Measurements from ENCODE around the gene COPZ1. TPM values are rescaled to one million over a fixed set of nuclear protein-coding genes. Genes with fewer than 3 reads are reported as not detected.

COPZ1 gene
- total RNA-seq, 1 experiment from 2014 or later: 273 TPM

GRCh38 chr12:54397157-54397556 lies 72.2 kb downstream of the COPZ1 start:
- in situ Hi-C loops (cut with HindIII; ENCODE audit: low pct_unique_long_range_greater_than_20kb, low sequenced_read_pairs): no loop called here
- no peak for DNase-seq (ENCODE audit: low read depth, low spot score)

- in situ Hi-C loops (cut with HindIII; ENCODE audit: low pct_unique_long_range_greater_than_20kb, low sequenced_read_pairs): no loop called here
Observed at GRCh38 chr12:54398218-54398617, 73.3 kb downstream of the COPZ1 start.

GRCh38 chr12:54398995-54399793 lies 74.3 kb downstream of the COPZ1 start:
- in situ Hi-C loops (cut with HindIII; ENCODE audit: low pct_unique_long_range_greater_than_20kb, low sequenced_read_pairs): no loop called here

More at GRCh38 chr12:54398218-54398617, 73.3 kb downstream of the COPZ1 start:
- DNase-seq (ENCODE audit: low read depth, low spot score): no peak

GRCh38 chr12:54401119-54401518 lies 76.2 kb downstream of the COPZ1 start:
- DNase-seq (ENCODE audit: low read depth, low spot score): peak; percentile 24
- in situ Hi-C loops (cut with HindIII; ENCODE audit: low pct_unique_long_range_greater_than_20kb, low sequenced_read_pairs): no loop called here

More at GRCh38 chr12:54398995-54399793, 74.3 kb downstream of the COPZ1 start:
- DNase-seq (ENCODE audit: low read depth, low spot score): peak; percentile 90

Small RNAs within 50 kb of the gene (small RNA-seq; reads per million reads assigned to genes)
- gene MIR148B (1.3 to 151 reads per million in 2 experiments), gene RN7SL744P (0 reads per million in 2 experiments), gene RNU6-950P (0 reads per million in 2 experiments)

Other genes starting within 250 kb of the COPZ1 start
- 74.3 and 87.8 TPM in 2 replicates for gene SMUG1, start 136.1 kb upstream of the COPZ1 start, total RNA-seq (2014; rRNA removed; shearing (Covaris generic))
- 47.2 and 49.1 TPM in 2 replicates for gene CBX5, start 45.0 kb upstream of the COPZ1 start, total RNA-seq (2014; rRNA removed; shearing (Covaris generic))
- gene HNRNPA1, start 44.4 kb upstream of the COPZ1 start, total RNA-seq (2014; rRNA removed; shearing (Covaris generic)): 223 and 288 TPM in 2 replicates
- gene NFE2, start 24.1 kb upstream of the COPZ1 start, total RNA-seq (2014; rRNA removed; shearing (Covaris generic)): 0.32 TPM in 1 of 2 replicates, not detected in the other
- 0.11 TPM in 1 of 2 replicates, not detected in the other for gene GPR84, start 39.4 kb downstream of the COPZ1 start, total RNA-seq (2014; rRNA removed; shearing (Covaris generic))
- 1.1 and 3.1 TPM in 2 replicates for gene ZNF385A, start 59.6 kb downstream of the COPZ1 start, total RNA-seq (2014; rRNA removed; shearing (Covaris generic))
- 19.2 and 22.6 TPM in 2 replicates for gene ITGA5, start 94.1 kb downstream of the COPZ1 start, total RNA-seq (2014; rRNA removed; shearing (Covaris generic))
- gene GTSF1, start 148.5 kb downstream of the COPZ1 start, total RNA-seq (2014; rRNA removed; shearing (Covaris generic)): 0.83 TPM in 1 of 2 replicates, not detected in the other
- gene NCKAP1L, start 172.6 kb downstream of the COPZ1 start, total RNA-seq (2014; rRNA removed; shearing (Covaris generic)): not detected in 2 replicates
- gene PDE1B, start 224.5 kb downstream of the COPZ1 start, total RNA-seq (2014; rRNA removed; shearing (Covaris generic)): 0.08 TPM in 1 of 2 replicates, not detected in the other